ENCODE measurements around the gene KCNMB1. TPM values are rescaled to one million over a fixed set of nuclear protein-coding genes. Genes with fewer than 3 reads are reported as not detected.

The KCNMB1 gene
- total RNA-seq, 1 donor from 2014 or later, result 1.3 TPM

DNA sequence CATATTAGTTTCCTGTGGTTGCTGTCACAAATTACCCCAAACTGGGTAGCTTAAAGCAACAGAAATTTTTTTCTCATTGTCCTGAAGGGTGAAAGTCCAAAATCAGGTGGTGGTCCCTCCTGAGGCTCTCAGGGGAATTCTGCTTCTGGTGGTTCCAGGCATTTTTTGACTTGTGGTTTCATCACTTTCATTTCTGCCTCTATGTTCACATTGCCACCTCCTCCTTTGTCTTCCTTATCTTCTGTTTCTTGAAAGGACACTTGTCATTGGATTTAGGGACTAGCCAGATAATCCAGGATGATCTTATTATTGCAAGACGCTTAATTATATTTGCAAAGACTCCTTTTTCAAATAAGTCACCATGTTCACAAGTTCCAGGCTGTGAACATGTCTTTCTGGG lies 43.2 kb downstream of the KCNMB1 start:
- peaks cover 37% of the 10 kb centered on the region for H3K27me3 ChIP-seq (ENCODE audit: low read depth)

DNA sequence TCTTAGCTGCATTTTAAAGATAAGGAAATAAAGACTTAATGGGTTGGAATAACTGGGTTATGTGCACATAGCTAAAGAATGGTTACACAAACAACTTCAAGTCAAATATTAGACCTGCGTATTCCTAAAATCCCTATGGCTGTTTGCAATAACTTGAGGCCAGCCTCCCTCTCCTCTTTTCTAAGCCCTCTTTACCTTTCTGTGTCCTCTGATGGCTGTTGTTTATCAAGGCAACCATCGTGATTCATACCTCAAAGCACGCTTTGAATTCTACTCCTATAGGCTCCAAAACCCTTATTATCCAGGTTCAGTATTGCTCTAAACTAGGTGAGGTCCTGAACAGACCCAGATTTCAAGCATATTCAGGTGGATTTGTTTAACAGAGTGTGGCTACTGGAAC lies 46.0 kb downstream of the KCNMB1 start:
- Histone ChIP-seq H3K4me3 (no peak overlapping the region), H3K27me3 (ENCODE audit: low read depth) (peaks cover 10% of the 10 kb centered on the region), H3K36me3 (no peaks in the 10 kb centered on the region), H3K9me3 (replicated peaks) (peaks cover 5% of the 10 kb centered on the region), H3K4me1 (peaks cover 4% of the 10 kb centered on the region), H3K27ac (replicated peaks) (no peak overlapping the region)
- TF ChIP-seq, protein P1, sequence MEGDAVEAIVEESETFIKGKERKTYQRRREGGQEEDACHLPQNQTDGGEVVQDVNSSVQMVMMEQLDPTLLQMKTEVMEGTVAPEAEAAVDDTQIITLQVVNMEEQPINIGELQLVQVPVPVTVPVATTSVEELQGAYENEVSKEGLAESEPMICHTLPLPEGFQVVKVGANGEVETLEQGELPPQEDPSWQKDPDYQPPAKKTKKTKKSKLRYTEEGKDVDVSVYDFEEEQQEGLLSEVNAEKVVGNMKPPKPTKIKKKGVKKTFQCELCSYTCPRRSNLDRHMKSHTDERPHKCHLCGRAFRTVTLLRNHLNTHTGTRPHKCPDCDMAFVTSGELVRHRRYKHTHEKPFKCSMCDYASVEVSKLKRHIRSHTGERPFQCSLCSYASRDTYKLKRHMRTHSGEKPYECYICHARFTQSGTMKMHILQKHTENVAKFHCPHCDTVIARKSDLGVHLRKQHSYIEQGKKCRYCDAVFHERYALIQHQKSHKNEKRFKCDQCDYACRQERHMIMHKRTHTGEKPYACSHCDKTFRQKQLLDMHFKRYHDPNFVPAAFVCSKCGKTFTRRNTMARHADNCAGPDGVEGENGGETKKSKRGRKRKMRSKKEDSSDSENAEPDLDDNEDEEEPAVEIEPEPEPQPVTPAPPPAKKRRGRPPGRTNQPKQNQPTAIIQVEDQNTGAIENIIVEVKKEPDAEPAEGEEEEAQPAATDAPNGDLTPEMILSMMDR (IDR thresholded peaks at IDR 0.05; ENCODE audit: borderline replicate concordance), result no peak
- intact Hi-C loops (cut with micrococcal nuclease), result no loop called here
- no peak for DNase-seq

More for the DNA sequence above, 43.2 kb downstream of the KCNMB1 start:
- Histone ChIP-seq H3K36me3 (no peaks in the 10 kb centered on the region), H3K27ac (replicated peaks) (no peak overlapping the region), H3K4me1 (no peaks in the 10 kb centered on the region), H3K4me3 (no peak overlapping the region), H3K9me3 (replicated peaks) (peaks cover 5% of the 10 kb centered on the region)
- no peak for DNase-seq
- intact Hi-C loops (cut with micrococcal nuclease), result loop anchor here (5.0 kb wide), 1 partner anchor 79 kb away; no protein-coding TSS in a partner anchor
- TF ChIP-seq, protein P1 (IDR thresholded peaks at IDR 0.05; ENCODE audit: borderline replicate concordance), result no peak

DNA sequence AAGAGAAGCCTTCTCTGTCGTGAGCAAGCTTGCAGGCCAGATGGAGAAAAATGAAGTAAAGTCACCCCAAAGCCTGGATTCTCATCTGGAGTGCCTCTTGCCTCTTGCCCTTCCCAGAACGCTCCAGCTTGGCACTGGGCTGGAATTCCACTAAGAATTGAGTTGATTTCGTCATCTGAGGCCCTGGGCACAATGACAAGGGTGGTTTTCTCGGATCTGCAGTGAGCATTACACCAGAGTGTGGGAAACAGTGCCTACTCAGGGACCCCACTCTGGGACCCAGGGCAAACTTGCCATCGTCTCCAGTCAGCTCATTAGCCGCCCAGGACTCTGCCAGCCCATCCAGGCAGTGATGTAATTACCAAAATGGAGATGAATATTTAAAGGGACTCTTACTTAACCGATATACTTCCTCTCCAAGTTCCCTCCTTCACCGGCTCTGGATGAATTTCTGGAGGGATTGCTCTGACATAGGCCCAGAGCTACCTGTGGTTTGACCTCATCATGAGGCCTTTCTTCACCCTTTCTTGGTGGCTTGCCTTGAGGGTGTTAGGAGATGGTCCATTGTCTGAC lies 46.9 kb downstream of the KCNMB1 start:
- intact Hi-C loops (cut with micrococcal nuclease), result no loop called here
- no peak overlapping the region for H3K4me3 ChIP-seq
- TF ChIP-seq, protein P1 (IDR thresholded peaks at IDR 0.05; ENCODE audit: borderline replicate concordance), result no peak
- peaks cover 5% of the 10 kb centered on the region for H3K9me3 ChIP-seq (replicated peaks)
- no peak for DNase-seq
- peaks cover under 1% of the 10 kb centered on the region for H3K27me3 ChIP-seq (ENCODE audit: low read depth)
- H3K4me1 ChIP-seq, result peaks cover 5% of the 10 kb centered on the region
- H3K27ac ChIP-seq (replicated peaks), result no peak overlapping the region
- H3K36me3 ChIP-seq, result no peaks in the 10 kb centered on the region

DNA sequence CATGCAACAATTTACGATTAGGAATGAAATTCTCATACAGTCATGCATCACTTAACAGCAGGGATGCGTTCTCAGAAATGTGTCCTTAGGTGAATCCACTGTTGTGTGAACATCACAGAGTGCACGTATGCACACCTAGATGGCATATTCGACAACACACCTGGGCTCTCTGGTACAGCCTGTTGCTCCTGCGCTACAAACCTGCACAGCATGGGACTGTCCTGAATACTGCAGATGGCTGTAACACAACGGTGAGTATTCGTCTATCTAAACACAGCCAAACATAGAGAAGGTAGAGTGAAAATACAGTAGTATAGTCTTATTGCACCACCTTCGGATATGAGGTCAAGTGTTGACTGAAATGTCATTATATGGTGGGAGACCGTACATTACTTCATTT lies 47.6 kb downstream of the KCNMB1 start:
- intact Hi-C loops (cut with micrococcal nuclease), result no loop called here
- TF ChIP-seq, protein P1 (IDR thresholded peaks at IDR 0.05; ENCODE audit: borderline replicate concordance), result no peak
- no peak overlapping the region for H3K4me3 ChIP-seq
- DNase-seq, result no peak
- H3K27ac ChIP-seq (replicated peaks), result no peak overlapping the region
- no peaks in the 10 kb centered on the region for H3K27me3 ChIP-seq (ENCODE audit: low read depth)
- H3K9me3 ChIP-seq (replicated peaks), result peaks cover 5% of the 10 kb centered on the region
- no peaks in the 10 kb centered on the region for H3K36me3 ChIP-seq
- H3K4me1 ChIP-seq, result peaks cover 5% of the 10 kb centered on the region

DNA sequence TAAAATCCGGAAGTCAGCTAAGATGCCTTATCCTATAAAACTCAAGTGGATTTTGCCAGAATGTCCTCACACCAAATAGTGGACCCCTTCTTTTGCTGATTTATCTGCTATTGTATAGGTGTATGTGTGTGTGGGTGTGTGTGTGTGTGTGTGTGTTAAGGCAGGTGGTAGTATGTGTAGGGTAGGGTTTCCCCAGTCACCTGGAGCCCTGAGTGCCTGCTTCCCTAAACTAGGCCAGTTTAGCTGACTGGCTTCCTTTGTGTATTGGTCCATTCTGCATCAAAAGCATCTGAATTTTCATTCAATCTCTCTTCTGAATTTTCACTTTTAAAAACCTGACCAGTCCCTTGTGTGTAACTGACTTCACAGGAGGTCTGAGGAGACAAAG lies 49.4 kb downstream of the KCNMB1 start:
- intact Hi-C loops (cut with micrococcal nuclease), result no loop called here
- Histone ChIP-seq H3K27me3 (ENCODE audit: low read depth) (no peaks in the 10 kb centered on the region), H3K4me3 (no peak overlapping the region), H3K36me3 (no peaks in the 10 kb centered on the region), H3K9me3 (replicated peaks) (no peaks in the 10 kb centered on the region), H3K27ac (replicated peaks) (no peak overlapping the region), H3K4me1 (peaks cover 5% of the 10 kb centered on the region)
- TF ChIP-seq, protein P1 (IDR thresholded peaks at IDR 0.05; ENCODE audit: borderline replicate concordance), result no peak
- no peak for DNase-seq
